ENCODE results near the gene LDB2. TPM values are rescaled to one million over a fixed set of nuclear protein-coding genes. Genes with fewer than 3 reads are reported as not detected.

Gene LDB2
- total and polyA plus RNA-seq, 2 of the 8 experiments (the other 6 are each of a cell fraction or from before 2014, with no cell fraction given): 57.0 to 140 TPM

DNA sequence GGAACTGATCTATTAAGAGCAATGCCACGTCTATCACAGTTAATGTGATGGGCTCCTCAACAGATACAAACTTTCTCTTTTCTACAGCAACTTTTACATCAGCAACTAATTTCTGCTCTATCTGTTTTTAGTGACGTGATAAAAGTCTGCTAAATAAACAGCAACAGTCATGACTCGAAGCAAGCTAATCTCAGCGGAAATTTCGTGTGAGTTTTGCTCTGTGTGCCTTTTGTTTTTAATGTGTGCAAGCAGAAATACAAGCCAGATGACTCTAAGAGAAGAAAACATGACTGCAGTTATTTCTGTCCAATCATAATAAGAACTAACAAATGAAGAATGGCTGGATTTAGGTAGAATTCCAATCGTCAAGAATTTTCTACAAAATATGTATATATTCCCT, 214.3 kb downstream of the LDB2 start:
- FAIRE-seq (no peak), DNase-seq (ENCODE audit: low read depth in 1 of 2, low spot score in 2 of 2) (no peak)
- Histone ChIP-seq H2BK5ac (ENCODE audit: low read depth, low read length) (no peak overlapping the region), H3K9ac (replicated peaks in 1 of 4; ENCODE audit: extremely low read depth in 1 of 4, low read depth in 3 of 4, low read length in 3 of 4) (no peak overlapping the region), H4K5ac (ENCODE audit: insufficient read length, low read depth, low read length) (no peak overlapping the region), H3K79me2 (ENCODE audit: control insufficient read depth in 1 of 2, insufficient read depth in 2 of 2, low read length in 2 of 2) (no peaks in the 10 kb centered on the region), H3K27ac (ENCODE audit: low read depth, low read length) (no peak overlapping the region), H3K4me3 (ENCODE audit: extremely low read depth in 1 of 4, insufficient read depth in 2 of 4, low read depth in 3 of 4, low read length in 4 of 4) (no peak overlapping the region), H3K4me2 (ENCODE audit: insufficient read depth in 1 of 2, low read depth in 2 of 2, low read length in 2 of 2) (no peak overlapping the region), H4K8ac (ENCODE audit: extremely low read depth, insufficient read depth, low read length) (no peak overlapping the region), H2BK15ac (ENCODE audit: low read length) (no peak overlapping the region), H3K4me1 (replicated peaks in 1 of 4; ENCODE audit: control insufficient read depth in 3 of 4, insufficient read depth in 4 of 4, low read length in 3 of 4) (peaks cover 0 to 2% (median 0%) of the 10 kb centered on the region in 4 experiments; a peak in 2 of 7 replicates), H2BK12ac (ENCODE audit: low read depth, low read length) (no peak overlapping the region), H3K23ac (ENCODE audit: insufficient read length) (no peak overlapping the region), H2BK20ac (ENCODE audit: low read length) (no peak overlapping the region), H3K14ac (ENCODE audit: insufficient read length) (no peak overlapping the region), H3K56ac (replicated peaks; ENCODE audit: insufficient read length, low read depth, low read length) (no peak overlapping the region), H3K18ac (ENCODE audit: extremely low read depth, low read length) (no peak overlapping the region), H4K91ac (replicated peaks; ENCODE audit: insufficient read length, low read length) (no peak overlapping the region), H4K20me1 (replicated peaks in 1 of 2; ENCODE audit: control insufficient read depth in 1 of 2, insufficient read depth in 2 of 2, low read length in 2 of 2) (no peaks in the 10 kb centered on the region), H3K9me3 (ENCODE audit: insufficient read depth in 2 of 2, low read depth in 1 of 2, low read length in 1 of 2) (no peaks in the 10 kb centered on the region), H3K79me1 (ENCODE audit: low read depth, low read length) (no peaks in the 10 kb centered on the region), H3K4ac (replicated peaks; ENCODE audit: insufficient read length, low read depth, low read length) (no peak overlapping the region), H3K27me3 (replicated peaks in 1 of 4; ENCODE audit: control insufficient read depth in 3 of 4, extremely low read depth in 1 of 4, insufficient read depth in 3 of 4, low read length in 3 of 4) (no peaks in the 10 kb centered on the region), H2AFZ (ENCODE audit: low read length) (no peak overlapping the region), H3K36me3 (ENCODE audit: control insufficient read depth in 2 of 4, insufficient read depth in 4 of 4, low read length in 3 of 4) (no peaks in the 10 kb centered on the region), H2AK5ac (ENCODE audit: low read depth, low read length) (no peak overlapping the region), H2BK120ac (replicated peaks; ENCODE audit: low read depth, low read length) (no peak overlapping the region), H3K23me2 (ENCODE audit: low read depth, low read length) (no peaks in the 10 kb centered on the region)
- 86% methylated on average over 6 of the region's 6 CpGs; no CpG with 5 or more reads in 1 of the 2 experiments for WGBS, 2 experiments (ENCODE audit: extremely low coverage in 1 of 2, insufficient coverage in 1 of 2, insufficient read length in 1 of 2, insufficient replicate concordance in 2 of 2, low coverage in 1 of 2, low lambda C conversion rate in 2 of 2, missing lambda C conversion rate in 1 of 2)
- CTCF ChIA-PET (ENCODE audit: partially characterized antibody): interaction anchor here (0.7 to 1.9 kb wide), 4 partner anchors 10 to 785 kb away, joined by 3 to 4 read pairs (median 3); no protein-coding TSS in a partner anchor
- POLR2A ChIA-PET (ENCODE audit: partially characterized antibody): interaction anchor here (1.2 to 2.4 kb wide), 2 partner anchors 9 to 10 kb away, joined by 4 to 6 read pairs; no protein-coding TSS in a partner anchor
- TF ChIP-seq SP2 (IDR thresholded peaks at IDR 0.05; ENCODE audit: low read length): no peak
- no peak for TF ChIP-seq BCL11A (IDR thresholded peaks at IDR 0.05; ENCODE audit: low read depth in 2 of 2, low read length in 2 of 2)
- no peak for TF ChIP-seq MAFK (IDR thresholded peaks at IDR 0.05; ENCODE audit: low read depth, low read length)
- no peak for TF ChIP-seq TAF7 (optimal IDR thresholded peaks at IDR 0.05; ENCODE audit: borderline replicate concordance, low read depth, low read length)
- TF ChIP-seq CHD2 (IDR thresholded peaks at IDR 0.05; ENCODE audit: low read length): no peak
- TF ChIP-seq KDM1A (IDR thresholded peaks at IDR 0.05; ENCODE audit: borderline replicate concordance, low read length): no peak
- no peak for TF ChIP-seq FOSL1 (IDR thresholded peaks at IDR 0.05; ENCODE audit: insufficient read depth, low read depth, low read length)
- no peak for TF ChIP-seq JUN (IDR thresholded peaks at IDR 0.05; ENCODE audit: low read depth, low read length)

All from H1 (cell line).